ENCODE measurements around the gene PDE4B.

PDE4B gene

DNA sequence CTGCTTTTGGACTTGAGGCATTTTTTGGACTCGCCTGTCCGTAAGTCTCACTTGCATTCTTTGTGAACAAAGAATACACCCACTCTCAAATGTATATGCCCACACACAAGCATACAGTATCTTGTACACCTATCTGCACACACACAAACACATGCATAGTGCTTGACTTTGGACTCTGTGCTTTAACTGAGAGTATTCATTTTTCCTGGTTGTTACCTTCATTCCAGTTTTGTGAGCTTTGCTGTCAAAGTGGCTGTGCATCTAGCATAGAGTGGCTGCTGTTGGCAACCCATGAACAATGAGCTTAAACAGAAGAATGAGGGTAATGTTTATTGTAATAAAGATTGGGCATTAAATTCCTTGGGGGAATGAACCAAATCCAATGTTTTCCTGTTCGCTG lies 199.0 kb downstream of the PDE4B start:
- no peak for DNase-seq (ENCODE audit: low read depth)
- TF ChIP-seq, protein P1, sequence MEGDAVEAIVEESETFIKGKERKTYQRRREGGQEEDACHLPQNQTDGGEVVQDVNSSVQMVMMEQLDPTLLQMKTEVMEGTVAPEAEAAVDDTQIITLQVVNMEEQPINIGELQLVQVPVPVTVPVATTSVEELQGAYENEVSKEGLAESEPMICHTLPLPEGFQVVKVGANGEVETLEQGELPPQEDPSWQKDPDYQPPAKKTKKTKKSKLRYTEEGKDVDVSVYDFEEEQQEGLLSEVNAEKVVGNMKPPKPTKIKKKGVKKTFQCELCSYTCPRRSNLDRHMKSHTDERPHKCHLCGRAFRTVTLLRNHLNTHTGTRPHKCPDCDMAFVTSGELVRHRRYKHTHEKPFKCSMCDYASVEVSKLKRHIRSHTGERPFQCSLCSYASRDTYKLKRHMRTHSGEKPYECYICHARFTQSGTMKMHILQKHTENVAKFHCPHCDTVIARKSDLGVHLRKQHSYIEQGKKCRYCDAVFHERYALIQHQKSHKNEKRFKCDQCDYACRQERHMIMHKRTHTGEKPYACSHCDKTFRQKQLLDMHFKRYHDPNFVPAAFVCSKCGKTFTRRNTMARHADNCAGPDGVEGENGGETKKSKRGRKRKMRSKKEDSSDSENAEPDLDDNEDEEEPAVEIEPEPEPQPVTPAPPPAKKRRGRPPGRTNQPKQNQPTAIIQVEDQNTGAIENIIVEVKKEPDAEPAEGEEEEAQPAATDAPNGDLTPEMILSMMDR (IDR thresholded peaks at IDR 0.05; ENCODE audit: control insufficient read depth, extremely low read depth, insufficient read depth), result no peak
- H3K4me3 ChIP-seq (ENCODE audit: low read depth, low read length), result no peak overlapping the region

DNA sequence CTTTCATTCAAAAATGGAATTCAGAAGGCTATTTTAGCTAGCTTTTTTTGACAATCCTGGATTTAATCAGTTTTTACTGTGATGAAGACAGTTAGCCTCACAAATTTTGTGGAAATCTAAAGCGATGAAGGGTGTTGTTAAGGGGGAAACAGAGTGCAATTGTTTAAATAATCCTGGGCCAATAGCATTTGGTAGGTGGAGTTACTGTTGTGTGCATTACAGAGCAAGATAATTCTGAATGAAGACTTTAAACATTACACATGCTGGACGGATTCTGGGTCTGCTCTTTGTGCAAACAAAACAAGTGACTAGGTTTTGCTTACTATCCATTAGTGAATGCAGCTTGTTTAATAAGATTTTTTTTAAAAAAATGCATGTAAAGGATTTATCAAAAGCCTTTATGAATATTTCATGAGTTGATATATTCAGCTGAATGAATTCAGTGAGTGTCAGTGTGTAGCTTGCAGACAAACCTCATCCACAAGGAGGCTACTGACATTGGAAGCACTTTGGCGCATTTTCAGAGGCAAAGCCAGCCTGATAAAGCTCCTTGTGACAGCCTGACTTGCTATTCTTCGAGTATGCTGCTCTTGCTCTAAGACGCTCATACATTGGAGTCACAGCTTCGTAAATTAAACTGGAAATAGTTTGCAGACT lies 199.6 kb downstream of the PDE4B start:
- TF ChIP-seq, protein P1 (IDR thresholded peaks at IDR 0.05; ENCODE audit: control insufficient read depth, extremely low read depth, insufficient read depth), result 0 out of 2 replicates have a peak, but pooled peaks have one; percentile 2
- no peak overlapping the region for H3K4me3 ChIP-seq (ENCODE audit: low read depth, low read length)
- no peak for DNase-seq (ENCODE audit: low read depth)

DNA sequence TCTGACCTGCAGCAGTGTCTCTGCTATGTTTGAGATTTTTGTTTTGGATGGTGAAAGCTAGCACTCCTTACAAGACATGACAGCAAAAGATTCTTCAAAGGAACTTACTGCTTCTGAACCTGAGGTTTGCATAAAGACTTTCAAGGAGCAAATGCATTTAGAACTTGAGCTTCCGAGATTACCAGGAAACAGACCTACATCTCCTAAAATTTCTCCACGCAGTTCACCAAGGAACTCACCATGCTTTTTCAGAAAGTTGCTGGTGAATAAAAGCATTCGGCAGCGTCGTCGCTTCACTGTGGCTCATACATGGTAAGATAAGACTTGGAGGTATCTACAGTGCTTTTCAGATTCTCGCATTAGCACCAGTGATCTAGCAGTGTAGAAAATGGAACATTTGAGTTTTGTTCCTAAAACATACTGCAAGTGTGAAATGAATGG lies 200.2 kb downstream of the PDE4B start:
- no peak for DNase-seq (ENCODE audit: low read depth)

DNA sequence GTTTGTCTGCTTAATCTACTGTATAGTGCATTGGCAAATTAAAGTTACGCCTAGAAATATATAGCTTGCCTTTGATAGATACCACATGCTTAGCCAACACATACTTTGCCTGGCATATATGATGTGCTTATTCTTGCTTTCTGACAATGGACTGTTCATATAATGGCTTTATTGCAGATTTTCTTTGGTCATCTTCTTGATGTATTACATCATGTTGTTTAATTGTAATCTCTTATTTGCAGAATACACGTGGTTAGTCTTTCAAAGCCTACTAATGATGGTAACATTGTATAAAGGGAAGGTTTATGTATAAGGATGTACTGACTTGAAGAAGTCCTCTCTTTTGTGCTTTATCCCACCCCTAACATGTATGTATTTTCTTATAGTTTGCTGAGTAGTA lies 201.5 kb downstream of the PDE4B start:
- TF ChIP-seq, protein P1 (IDR thresholded peaks at IDR 0.05; ENCODE audit: control insufficient read depth, extremely low read depth, insufficient read depth), result no peak
- H3K4me3 ChIP-seq (ENCODE audit: low read depth, low read length), result no peak overlapping the region
- no peak for DNase-seq (ENCODE audit: low read depth)

More for the DNA sequence above, 200.2 kb downstream of the PDE4B start:
- H3K4me3 ChIP-seq (ENCODE audit: low read depth, low read length), result no peak overlapping the region
- TF ChIP-seq, protein P1 (IDR thresholded peaks at IDR 0.05; ENCODE audit: control insufficient read depth, extremely low read depth, insufficient read depth), result no peak

DNA sequence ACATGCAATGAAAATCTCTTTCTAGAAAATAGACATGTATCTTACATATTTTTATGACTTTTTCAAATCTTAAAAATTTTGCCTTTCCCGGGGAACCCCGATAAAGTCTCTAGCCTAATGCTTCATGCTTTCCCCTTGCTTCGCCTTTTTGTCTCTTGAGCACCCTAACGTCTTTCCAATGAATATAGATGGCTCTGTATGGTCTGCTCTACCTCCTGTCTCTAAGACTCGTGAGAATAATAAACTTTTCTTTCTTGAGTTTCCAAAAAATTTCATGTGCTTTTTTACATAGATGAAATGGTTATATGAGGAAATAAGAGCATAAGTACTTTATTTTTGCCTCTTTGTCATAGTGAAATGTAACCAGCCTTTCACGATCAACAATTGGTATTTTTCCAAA lies 202.6 kb downstream of the PDE4B start:
- TF ChIP-seq, protein P1 (IDR thresholded peaks at IDR 0.05; ENCODE audit: control insufficient read depth, extremely low read depth, insufficient read depth), result no peak
- no peak for DNase-seq (ENCODE audit: low read depth)
- H3K4me3 ChIP-seq (ENCODE audit: low read depth, low read length), result no peak overlapping the region

DNA sequence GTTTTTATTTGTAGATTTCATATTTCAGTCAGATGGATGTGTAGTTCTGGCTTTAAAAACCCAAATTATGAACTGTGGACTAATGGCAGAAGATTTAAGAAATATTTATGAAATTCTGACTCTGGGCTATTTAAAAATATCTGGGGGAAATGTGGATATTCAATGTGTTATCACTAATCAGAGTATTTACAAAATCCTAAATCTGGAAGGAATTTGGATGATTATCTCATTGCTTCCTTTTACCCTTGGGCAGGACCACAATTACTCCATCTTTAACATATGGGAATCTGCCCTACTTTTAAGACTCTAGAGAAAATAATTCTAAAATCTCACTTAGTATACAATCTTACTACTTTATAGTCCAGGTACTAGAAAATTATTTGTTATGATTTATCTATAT lies 203.2 kb downstream of the PDE4B start:
- DNase-seq (ENCODE audit: low read depth), result no peak
- TF ChIP-seq, protein P1 (IDR thresholded peaks at IDR 0.05; ENCODE audit: control insufficient read depth, extremely low read depth, insufficient read depth), result no peak
- H3K4me3 ChIP-seq (ENCODE audit: low read depth, low read length), result no peak overlapping the region

DNA sequence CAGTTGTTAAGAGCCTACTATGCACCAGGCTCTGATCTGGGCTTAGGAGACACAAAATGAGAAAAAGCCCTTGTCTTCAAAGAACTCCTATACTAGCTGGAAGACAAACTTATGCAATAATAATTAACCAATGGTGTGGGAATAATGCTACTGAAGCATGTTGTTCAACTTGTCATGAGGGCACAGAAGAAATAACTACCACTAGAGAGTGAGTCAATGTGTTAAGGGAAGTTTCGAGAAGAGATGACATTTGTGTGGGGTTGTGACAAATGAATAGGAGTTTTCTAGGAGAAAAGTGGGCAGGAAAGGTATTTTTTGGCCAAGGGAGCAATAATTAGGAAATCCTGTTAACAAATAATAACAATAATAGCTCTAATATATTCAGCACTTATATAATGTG lies 205.0 kb downstream of the PDE4B start:
- DNase-seq (ENCODE audit: low read depth), result no peak
- TF ChIP-seq, protein P1 (IDR thresholded peaks at IDR 0.05; ENCODE audit: control insufficient read depth, extremely low read depth, insufficient read depth), result no peak
- no peak overlapping the region for H3K4me3 ChIP-seq (ENCODE audit: low read depth, low read length)

Measured in LNCaP clone FGC (cell line).